ENCODE results near the gene ADCY10.
"Not testable (repeated sequence)": the region's sequence is repeated elsewhere in the genome, so short reads cannot be mapped to it uniquely, and the experiment has no call there.

ADCY10 gene

GRCh38 chr1:167882376-167882775, 31.6 kb downstream of the ADCY10 start:
- Histone ChIP-seq H3K27me3 (no peaks in the 10 kb centered on the region), H4K20me1 (no peaks in the 10 kb centered on the region), H3K27ac (no peak overlapping the region), H3K9ac (no peak overlapping the region), H3K4me3 (no peak overlapping the region), H3K4me1 (no peaks in the 10 kb centered on the region), H3K4me2 (no peak overlapping the region), H3K9me3 (replicated peaks in 1 of 11) (peaks cover 0 to 20% (median 8%) of the 10 kb centered on the region in 11 experiments; a peak in 11 of 22 replicates), H3K36me3 (no peaks in the 10 kb centered on the region)
- TF ChIP-seq Cebpa-rat (IDR thresholded peaks at IDR 0.05): no peak

- Histone ChIP-seq H3K27ac (no peak overlapping the region), H3K4me1 (no peaks in the 10 kb centered on the region), H3K4me2 (no peak overlapping the region), H4K20me1 (no peaks in the 10 kb centered on the region), H3K4me3 (no peak overlapping the region), H3K27me3 (no peaks in the 10 kb centered on the region), H3K9me3 (replicated peaks in 1 of 11) (peaks cover 0 to 17% (median 8%) of the 10 kb centered on the region in 11 experiments; a peak in 11 of 22 replicates), H3K36me3 (no peaks in the 10 kb centered on the region), H3K9ac (no peak overlapping the region)
- TF ChIP-seq Cebpa-rat (IDR thresholded peaks at IDR 0.05): no peak
Measured at GRCh38 chr1:167881786-167882185, 32.1 kb downstream of the ADCY10 start.

GRCh38 chr1:167881069-167881468, 32.9 kb downstream of the ADCY10 start:
- Histone ChIP-seq H3K4me1 (no peaks in the 10 kb centered on the region), H3K9ac (no peak overlapping the region), H3K27me3 (no peaks in the 10 kb centered on the region), H3K4me3 (no peak overlapping the region), H3K27ac (no peak overlapping the region), H3K4me2 (no peak overlapping the region), H3K9me3 (replicated peaks in 1 of 11) (peaks cover 0 to 13% (median 6%) of the 10 kb centered on the region in 11 experiments; a peak in 11 of 22 replicates), H3K36me3 (no peaks in the 10 kb centered on the region), H4K20me1 (no peaks in the 10 kb centered on the region)
- TF ChIP-seq Cebpa-rat (IDR thresholded peaks at IDR 0.05): no peak

- Histone ChIP-seq H3K9me3 (replicated peaks in 1 of 11) (peaks cover 0 to 8% (median 3%) of the 10 kb centered on the region in 11 experiments; a peak in 7 of 22 replicates), H4K20me1 (no peaks in the 10 kb centered on the region), H3K4me1 (no peaks in the 10 kb centered on the region), H3K9ac (no peak overlapping the region), H3K4me3 (no peak overlapping the region), H3K36me3 (no peaks in the 10 kb centered on the region), H3K4me2 (no peak overlapping the region), H3K27me3 (no peaks in the 10 kb centered on the region), H3K27ac (no peak overlapping the region)
- no peak for TF ChIP-seq Cebpa-rat (IDR thresholded peaks at IDR 0.05)
Measured at GRCh38 chr1:167880580-167881021, 33.3 kb downstream of the ADCY10 start.

GRCh38 chr1:167879508-167879907, 34.4 kb downstream of the ADCY10 start:
- no peaks in the 10 kb centered on the region for H4K20me1 ChIP-seq
- no peaks in the 10 kb centered on the region for H3K36me3 ChIP-seq
- H3K4me3 ChIP-seq: no peak overlapping the region
- H3K4me2 ChIP-seq: no peak overlapping the region
- no peaks in the 10 kb centered on the region for H3K4me1 ChIP-seq
- H3K9me3 ChIP-seq (replicated peaks in 1 of 11): no peaks in the 10 kb centered on the region
- no peak overlapping the region for H3K9ac ChIP-seq
- H3K27ac ChIP-seq: no peak overlapping the region
- TF ChIP-seq Cebpa-rat (IDR thresholded peaks at IDR 0.05): no peak
- H3K27me3 ChIP-seq: no peaks in the 10 kb centered on the region

- Histone ChIP-seq H3K9ac (no peak overlapping the region), H3K27ac (no peak overlapping the region), H3K4me2 (no peak overlapping the region), H3K36me3 (no peaks in the 10 kb centered on the region), H3K27me3 (no peaks in the 10 kb centered on the region), H4K20me1 (no peaks in the 10 kb centered on the region), H3K9me3 (replicated peaks in 1 of 11) (no peaks in the 10 kb centered on the region), H3K4me1 (no peaks in the 10 kb centered on the region), H3K4me3 (no peak overlapping the region)
- TF ChIP-seq Cebpa-rat (IDR thresholded peaks at IDR 0.05): no peak
Measured at GRCh38 chr1:167878372-167879160, 35.4 kb downstream of the ADCY10 start.

- no peaks in the 10 kb centered on the region for H3K4me1 ChIP-seq
- TF ChIP-seq Cebpa-rat (IDR thresholded peaks at IDR 0.05): no peak
Measured at GRCh38 chr1:167876597-167877175, 37.2 kb downstream of the ADCY10 start.

GRCh38 chr1:167871331-167871730, 42.6 kb downstream of the ADCY10 start:
- Histone ChIP-seq H3K4me2 (no peak overlapping the region), H3K4me1 (no peaks in the 10 kb centered on the region), H3K27me3 (no peaks in the 10 kb centered on the region), H4K20me1 (no peaks in the 10 kb centered on the region), H3K4me3 (no peak overlapping the region), H3K9ac (no peak overlapping the region), H3K9me3 (replicated peaks in 1 of 11) (no peaks in the 10 kb centered on the region), H3K27ac (no peak overlapping the region), H3K36me3 (no peaks in the 10 kb centered on the region)
- no peak for TF ChIP-seq Cebpa-rat (IDR thresholded peaks at IDR 0.05)

More at GRCh38 chr1:167876597-167877175, 37.2 kb downstream of the ADCY10 start:
- H4K20me1 ChIP-seq: no peaks in the 10 kb centered on the region
- no peak overlapping the region for H3K4me2 ChIP-seq
- H3K36me3 ChIP-seq: no peaks in the 10 kb centered on the region
- H3K27me3 ChIP-seq: no peaks in the 10 kb centered on the region
- no peak overlapping the region for H3K9ac ChIP-seq
- H3K27ac ChIP-seq: no peak overlapping the region
- no peak overlapping the region for H3K4me3 ChIP-seq
- H3K9me3 ChIP-seq (replicated peaks in 1 of 11): no peaks in the 10 kb centered on the region

GRCh38 chr1:167869157-167870001, 44.6 kb downstream of the ADCY10 start:
- not testable (repeated sequence) for H4K20me1 ChIP-seq; H3K4me3 ChIP-seq; H3K9ac ChIP-seq; H3K9me3 ChIP-seq (replicated peaks in 1 of 11); H3K4me2 ChIP-seq; H3K27me3 ChIP-seq; H3K4me1 ChIP-seq; H3K27ac ChIP-seq; H3K36me3 ChIP-seq

- H4K20me1 ChIP-seq; H3K27ac ChIP-seq; H3K9me3 ChIP-seq (replicated peaks in 1 of 11); H3K9ac ChIP-seq; H3K4me1 ChIP-seq; H3K27me3 ChIP-seq; H3K4me3 ChIP-seq; H3K4me2 ChIP-seq; H3K36me3 ChIP-seq: not testable (repeated sequence)
Measured at GRCh38 chr1:167866739-167867414, 47.1 kb downstream of the ADCY10 start.

- H3K4me2 ChIP-seq; H3K9me3 ChIP-seq (replicated peaks in 1 of 11); H3K36me3 ChIP-seq; H3K27ac ChIP-seq; H3K9ac ChIP-seq; H4K20me1 ChIP-seq; H3K4me1 ChIP-seq; H3K4me3 ChIP-seq; H3K27me3 ChIP-seq: not testable (repeated sequence)
Measured at GRCh38 chr1:167866326-167866725, 47.6 kb downstream of the ADCY10 start.

- not testable (repeated sequence) for H3K4me1 ChIP-seq, H3K27me3 ChIP-seq
- H3K9me3 ChIP-seq (replicated peaks in 1 of 11): peaks cover 0 to 13% (median 8%) of the 10 kb centered on the region in 11 experiments; a peak in 11 of 22 replicates
Measured at GRCh38 chr1:167865804-167866308, 48.1 kb downstream of the ADCY10 start.

More at GRCh38 chr1:167865804-167866308, 48.1 kb downstream of the ADCY10 start:
- not testable (repeated sequence) for H4K20me1 ChIP-seq, H3K36me3 ChIP-seq, H3K9ac ChIP-seq, H3K4me2 ChIP-seq, H3K27ac ChIP-seq, H3K4me3 ChIP-seq
